ENCODE data around the gene HADHA.

GRCh38 chr2:26141145-26141769 lies 103.2 kb downstream of the HADHA start:
- TF ChIP-seq CTCF (IDR thresholded peaks at IDR 0.05) (no peak), EP300 (IDR thresholded peaks at IDR 0.05; ENCODE audit: low read depth) (no peak), POLR2A (IDR thresholded peaks at IDR 0.05) (no peak), POLR2AphosphoS5 (IDR thresholded peaks at IDR 0.05) (no peak)

Measured in transverse colon (tissue), 4 donors.